HepG2 (cell line): ENCODE measurements around the gene TNNT3. TPM values are rescaled to one million over a fixed set of nuclear protein-coding genes. Genes with fewer than 3 reads are reported as not detected.

ENCODE experiments used
- ATAC-seq: fragments of 200-7000 bp; cut with Tn5 transposase; 3 replicates; pipeline ENCODE4 v1.9.1; 2020; ENCODE audit warnings: mild to moderate bottlenecking, moderate library complexity
- BruUV-seq: library from RNA; stranded (reverse); fragments of 400-500 nt; replicated peaks from 2 replicates; lab custom pipeline; 2021; lab: Mats Ljungman, UMichigan
- CTCF ChIA-PET: fragments of 300-600 bp; formaldehyde crosslinking; extraction: SDS; loops from one replicate; lab custom pipeline; 2021; ENCODE audit warnings: low total read pairs, inconsistent platforms, low intra/inter-chr PET ratio; lab: Yijun Ruan, JAX
- POLR2A ChIA-PET: fragments of 350-600 bp; sonication (Branson Sonifier 250); formaldehyde crosslinking; loops from one replicate; lab custom pipeline; 2020; ENCODE audit warnings: antibody characterized with exemption, inconsistent platforms; lab: Yijun Ruan, JAX
- DNase-seq: peaks from one replicate; pipeline ENCODE4 v3.0.0-alpha.2; 2015; ENCODE audit warnings: low spot score
- FAIRE-seq: peaks from 3 replicates; lab custom pipeline; 2011; peaks lifted over from hg19 to GRCh38; lab: Jason Lieb, UNC
- H2AFZ ChIP-seq: one replicate; pipeline ENCODE4 v1.6.1; 2011; ENCODE audit warnings: low read length, inconsistent platforms
- H3K27ac ChIP-seq: fragments of 300-600 bp; 3 replicates; pipeline ENCODE4 v1.8.0; 2011; ENCODE audit warnings: mixed run types, mild to moderate bottlenecking, mixed read lengths, low read length, inconsistent platforms; ENCODE audit not compliant: insufficient read depth; ENCODE audit errors: extremely low read length
- H3K27me3 ChIP-seq, 2 experiments: fragments of 200-600 bp in 1 of 2; 2 replicates in 1 of 2; 3 replicates in 1 of 2; pipeline versions ENCODE4 v1.6.0 to v1.8.0; 2011; ENCODE audit warnings: low read length in 2 of 2, mild to moderate bottlenecking in 2 of 2, moderate library complexity in 2 of 2, inconsistent platforms in 1 of 2; ENCODE audit not compliant: insufficient read depth in 2 of 2, control insufficient read depth in 1 of 2
- H3K36me3 ChIP-seq, 2 experiments: fragments of 200-600 bp in 1 of 2; replicated peaks in 1 of 2; 2 replicates in 1 of 2; 3 replicates in 1 of 2; pipeline versions ENCODE4 v1.5.1 to v1.8.0; 2011; ENCODE audit warnings: low read length in 2 of 2, inconsistent platforms in 1 of 2; ENCODE audit not compliant: insufficient read depth in 2 of 2, control insufficient read depth in 1 of 2
- H3K4me1 ChIP-seq: 2 replicates; pipeline ENCODE4 v1.5.1; 2012; ENCODE audit warnings: low read length, inconsistent platforms; ENCODE audit not compliant: insufficient read depth
- H3K4me2 ChIP-seq: 2 replicates; pipeline ENCODE4 v1.6.0; 2011; ENCODE audit warnings: low read depth, low read length, inconsistent platforms
- H3K4me3 ChIP-seq, 3 experiments: fragments of 200-600 bp in 1 of 3; sonication (generic), shearing (Covaris generic) in 1 of 3; replicated peaks in 1 of 3; 2 replicates each; pipeline ENCODE4 v1.5.1; 2011 to 2016; ENCODE audit warnings: low read length in 3 of 3, inconsistent platforms in 2 of 3, low read depth in 2 of 3, mild to moderate bottlenecking in 2 of 3, control low read depth in 1 of 3, mixed read lengths in 1 of 3; ENCODE audit not compliant: insufficient read depth in 1 of 3
- H3K79me2 ChIP-seq: one replicate; pipeline ENCODE4 v1.6.1; 2011; ENCODE audit warnings: low read length, inconsistent platforms; ENCODE audit not compliant: insufficient read depth
- H3K9ac ChIP-seq: 2 replicates; pipeline ENCODE4 v1.6.0; 2011; ENCODE audit warnings: mild to moderate bottlenecking, low read depth, low read length, inconsistent platforms; ENCODE audit not compliant: insufficient read depth
- H3K9me3 ChIP-seq: 2 replicates; pipeline ENCODE4 v1.5.1; 2012; ENCODE audit warnings: mild to moderate bottlenecking, low read length
- H4K20me1 ChIP-seq: 2 replicates; pipeline ENCODE4 v1.6.0; 2011; ENCODE audit warnings: inconsistent platforms, mild to moderate bottlenecking, low read length, moderate library complexity; ENCODE audit not compliant: insufficient read depth
- FOSL2 ChIP-seq: sonication (generic); formaldehyde crosslinking; IDR thresholded peaks from 2 replicates; pipeline ENCODE4 v1.4.0; 2020; ENCODE audit warnings: missing genetic modification reagents
- GTF3A ChIP-seq: sonication (generic); formaldehyde crosslinking; conservative IDR thresholded peaks from 2 replicates; pipeline ENCODE4 v1.4.0; 2020; ENCODE audit warnings: mild to moderate bottlenecking, missing genetic modification reagents
- HOMEZ ChIP-seq: IDR thresholded peaks from 2 replicates; pipeline ENCODE4 v1.6.1; 2016; ENCODE audit warnings: low read depth
- HOXA3 ChIP-seq: sonication (generic); formaldehyde crosslinking; IDR thresholded peaks from 2 replicates; pipeline ENCODE4 v1.5.0; 2020; ENCODE audit warnings: missing genetic modification reagents
- IRF2 ChIP-seq: IDR thresholded peaks from 2 replicates; pipeline ENCODE4 v1.6.1; 2018; ENCODE audit warnings: missing genetic modification reagents, missing compliant biosample characterization
- IRF9 ChIP-seq: sonication (generic); formaldehyde crosslinking; IDR thresholded peaks from 2 replicates; pipeline ENCODE4 v1.8.0; 2022; ENCODE audit warnings: missing genetic modification reagents, mild to moderate bottlenecking, borderline replicate concordance
- JARID2 ChIP-seq: sonication (generic); formaldehyde crosslinking; IDR thresholded peaks from 2 replicates; pipeline ENCODE4 v1.8.1; 2023; ENCODE audit warnings: missing genetic modification reagents, inconsistent platforms; ENCODE audit not compliant: insufficient replicate concordance
- SETDB1 ChIP-seq: sonication (generic); formaldehyde crosslinking; IDR thresholded peaks from 2 replicates; pipeline ENCODE4 v1.5.1; 2020; ENCODE audit warnings: missing genetic modification reagents, mild to moderate bottlenecking, borderline replicate concordance
- ZBTB26 ChIP-seq: IDR thresholded peaks from 2 replicates; pipeline ENCODE4 v1.6.1; 2016; ENCODE audit warnings: missing compliant biosample characterization, missing genetic modification reagents, borderline replicate concordance
- ZFP36L1 ChIP-seq: sonication (generic); formaldehyde crosslinking; IDR thresholded peaks from 2 replicates; pipeline ENCODE4 v1.8.0; 2022; ENCODE audit warnings: mild to moderate bottlenecking, missing genetic modification reagents, moderate library complexity
- ZMAT3 ChIP-seq: sonication (generic); formaldehyde crosslinking; conservative IDR thresholded peaks from 2 replicates; pipeline ENCODE4 v1.7.0; 2021; ENCODE audit warnings: missing genetic modification reagents
- WGBS: methylation state at CpG from one replicate; pipeline ENCODE4 v1.1.6; 2017; ENCODE audit warnings: low lambda C conversion rate; 5-methylcytosine and 5-hydroxymethylcytosine counted together
- in situ Hi-C: cut with HindIII; loops from 2 replicates; pipeline ENCODE4 v1.10.0; 2017; ENCODE audit warnings: low pct_unique_long_range_greater_than_20kb; ENCODE audit not compliant: extremely low pct_ligation_motif_present
- intact Hi-C: fragments of 100-400 bp; cut with micrococcal nuclease; formaldehyde crosslinking; loops from one replicate; pipeline ENCODE4 v1.10.0; 2022; ENCODE audit not compliant: unreplicated experiment
- polyA plus RNA-seq, 8 experiments: library from polyadenylated mRNA; depleted of rRNA in 3 of 8; stranded (reverse) in 7 of 8; unstranded in 1 of 8; fragments of >200 nt; fragmentation: Illumina TruSeq in 4 of 8; extraction: Trizol in 4 of 8; gene quantifications; 2 replicates each; pipeline versions ENCODE4 v1.2.1 to v1.2.3, GENCODE V29; 2011 to 2016; ENCODE audit warnings: low read depth in 4 of 8, missing spikeins in 1 of 8, mixed read lengths in 1 of 8; ENCODE audit not compliant: insufficient read depth in 1 of 8
- total RNA-seq, 5 experiments: library from RNA; depleted of rRNA; stranded (reverse); fragments of >200 nt; fragmentation: Illumina TruSeq; extraction: Trizol; gene quantifications; 2 replicates each; pipeline ENCODE4 v1.2.3, GENCODE V29; 2016; ENCODE audit warnings: low read depth in 1 of 5
- TF ChIP-seq, protein P1 (sequence below): IDR thresholded peaks from 2 replicates; pipeline ENCODE4 v1.6.1; 2016
- TF ChIP-seq, protein P2 (sequence below): sonication (generic); formaldehyde crosslinking; IDR thresholded peaks from 2 replicates; pipeline ENCODE4 v1.4.0; 2020; ENCODE audit warnings: missing genetic modification reagents

Gene TNNT3
- total and polyA plus RNA-seq, 2 of the 13 experiments (the other 11 are each of a cell fraction or from before 2014, with no cell fraction given), result not detected

- TF ChIP-seq ZBTB26 (CRISPR knock-in tag) (no peak), FOSL2 (CRISPR knock-in tag) (no peak), GTF3A (no peak), IRF9 (CRISPR knock-in tag) (no peak), IRF2 (no peak), HOMEZ (CRISPR knock-in tag) (no peak)
- TF ChIP-seq, protein P1, sequence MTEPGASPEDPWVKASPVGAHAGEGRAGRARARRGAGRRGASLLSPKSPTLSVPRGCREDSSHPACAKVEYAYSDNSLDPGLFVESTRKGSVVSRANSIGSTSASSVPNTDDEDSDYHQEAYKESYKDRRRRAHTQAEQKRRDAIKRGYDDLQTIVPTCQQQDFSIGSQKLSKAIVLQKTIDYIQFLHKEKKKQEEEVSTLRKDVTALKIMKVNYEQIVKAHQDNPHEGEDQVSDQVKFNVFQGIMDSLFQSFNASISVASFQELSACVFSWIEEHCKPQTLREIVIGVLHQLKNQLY (CRISPR knock-in tag), result no peak
- TF ChIP-seq, all 625 proteins: peak for 0
These were observed 12.0 kb downstream of the TNNT3 start (continued) for GRCh38 chr11:1931341-1932104.

GRCh38 chr11:1932105-1932480 is 12.6 kb downstream of the TNNT3 start:
- BruUV-seq, result no TSS peak

More at GRCh38 chr11:1932105-1932480, 12.6 kb downstream of the TNNT3 start:
- Histone ChIP-seq H3K79me2 (no peaks in the 10 kb centered on the region), H4K20me1 (no peaks in the 10 kb centered on the region), H3K36me3 (no peaks in the 10 kb centered on the region), H3K9ac (no peak overlapping the region), H3K4me1 (no peaks in the 10 kb centered on the region), H3K27me3 (peaks cover 23 to 73% of the 10 kb centered on the region in 2 experiments), H3K27ac (no peak overlapping the region), H2AFZ (no peak overlapping the region), H3K9me3 (no peaks in the 10 kb centered on the region), H3K4me3 (no peak overlapping the region), H3K4me2 (no peak overlapping the region)
- no peak for FAIRE-seq
- no peak for ATAC-seq
- TF ChIP-seq SETDB1 (CRISPR knock-in tag), result no peak
- TF ChIP-seq JARID2, result no peak
- TF ChIP-seq, protein P2, sequence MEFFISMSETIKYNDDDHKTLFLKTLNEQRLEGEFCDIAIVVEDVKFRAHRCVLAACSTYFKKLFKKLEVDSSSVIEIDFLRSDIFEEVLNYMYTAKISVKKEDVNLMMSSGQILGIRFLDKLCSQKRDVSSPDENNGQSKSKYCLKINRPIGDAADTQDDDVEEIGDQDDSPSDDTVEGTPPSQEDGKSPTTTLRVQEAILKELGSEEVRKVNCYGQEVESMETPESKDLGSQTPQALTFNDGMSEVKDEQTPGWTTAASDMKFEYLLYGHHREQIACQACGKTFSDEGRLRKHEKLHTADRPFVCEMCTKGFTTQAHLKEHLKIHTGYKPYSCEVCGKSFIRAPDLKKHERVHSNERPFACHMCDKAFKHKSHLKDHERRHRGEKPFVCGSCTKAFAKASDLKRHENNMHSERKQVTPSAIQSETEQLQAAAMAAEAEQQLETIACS (CRISPR knock-in tag), result no peak
- no peak for TF ChIP-seq HOXA3 (CRISPR knock-in tag)
- TF ChIP-seq IRF2, result no peak
- no peak for TF ChIP-seq ZFP36L1 (CRISPR knock-in tag)
- TF ChIP-seq ZMAT3 (CRISPR knock-in tag), result no peak
- intact Hi-C loops, result no loop called here
- in situ Hi-C loops, result no loop called here
- DNase-seq, result no peak
- ChIA-PET POLR2A (no interaction called here), CTCF (no interaction called here)
- WGBS, result 34% methylated on average over 7 of the region's 11 CpGs
